Ectodermal cell (in vitro differentiated cells): ENCODE data around the gene MAML2.

ENCODE experiments used
- H3K27ac ChIP-seq: 2 replicates; pipeline ENCODE4 v1.7.0; 2013; ENCODE audit warnings: mild to moderate bottlenecking, low read depth, low read length; ENCODE audit not compliant: insufficient read depth, poor library complexity, severe bottlenecking
- H3K27me3 ChIP-seq: 2 replicates; pipeline ENCODE4 v1.7.0; 2013; ENCODE audit warnings: mild to moderate bottlenecking, low read length; ENCODE audit not compliant: insufficient read depth, control insufficient read depth, poor library complexity, severe bottlenecking
- H3K36me3 ChIP-seq: one replicate; pipeline ENCODE4 v1.7.0; 2013; ENCODE audit warnings: low read length; ENCODE audit not compliant: control insufficient read depth, insufficient read depth
- H3K4me1 ChIP-seq: one replicate; pipeline ENCODE4 v1.7.0; 2013; ENCODE audit warnings: low read length; ENCODE audit not compliant: control insufficient read depth, insufficient read depth
- H3K4me3 ChIP-seq: 2 replicates; pipeline ENCODE4 v1.7.0; 2013; ENCODE audit warnings: low read depth, low read length, control low read depth; ENCODE audit not compliant: insufficient read depth
- H3K9me3 ChIP-seq: 2 replicates; pipeline ENCODE4 v1.7.0; 2013; ENCODE audit warnings: mild to moderate bottlenecking, low read length, moderate library complexity; ENCODE audit not compliant: control insufficient read depth
- WGBS, 2 experiments: methylation state at CpG; one replicate each; pipeline ENCODE4 v1.1.7; 2013; ENCODE audit warnings: missing lambda C conversion rate in 2 of 2; 5-methylcytosine and 5-hydroxymethylcytosine counted together

The MAML2 gene

GRCh38 chr11:96044311-96044710 is 298.7 kb downstream of the MAML2 start:
- Histone ChIP-seq H3K27me3 (no peaks in the 10 kb centered on the region), H3K9me3 (no peaks in the 10 kb centered on the region), H3K4me1 (peaks cover 6% of the 10 kb centered on the region), H3K27ac (no peak overlapping the region), H3K36me3 (no peaks in the 10 kb centered on the region), H3K4me3 (no peak overlapping the region)

- Histone ChIP-seq H3K36me3 (no peaks in the 10 kb centered on the region), H3K27ac (no peak overlapping the region), H3K9me3 (no peaks in the 10 kb centered on the region), H3K4me1 (peaks cover 6% of the 10 kb centered on the region), H3K27me3 (no peaks in the 10 kb centered on the region), H3K4me3 (no peak overlapping the region)
- 100% methylated on average over 1 of the region's 1 CpG; no CpG with 5 or more reads in 1 of the 2 experiments for WGBS, 2 experiments
Measured at GRCh38 chr11:96043291-96043690, 299.7 kb downstream of the MAML2 start.

- H3K36me3 ChIP-seq, result no peaks in the 10 kb centered on the region
- no peak overlapping the region for H3K4me3 ChIP-seq
- no peak overlapping the region for H3K27ac ChIP-seq
- H3K4me1 ChIP-seq, result no peaks in the 10 kb centered on the region
- H3K9me3 ChIP-seq, result no peaks in the 10 kb centered on the region
- H3K27me3 ChIP-seq, result no peaks in the 10 kb centered on the region
- 100% methylated on average over 1 to 2 of the region's 5 CpGs for WGBS, 2 experiments
Measured at GRCh38 chr11:96038046-96038445, 304.9 kb downstream of the MAML2 start.

GRCh38 chr11:96037405-96037949 is 305.5 kb downstream of the MAML2 start:
- 64 to 68% methylated on average over 4 of the region's 4 CpGs for WGBS, 2 experiments
- H3K4me3 ChIP-seq, result no peak overlapping the region
- no peaks in the 10 kb centered on the region for H3K9me3 ChIP-seq
- H3K4me1 ChIP-seq, result no peaks in the 10 kb centered on the region
- H3K27ac ChIP-seq, result no peak overlapping the region
- H3K36me3 ChIP-seq, result no peaks in the 10 kb centered on the region
- H3K27me3 ChIP-seq, result no peaks in the 10 kb centered on the region

- Histone ChIP-seq H3K9me3 (no peaks in the 10 kb centered on the region), H3K4me1 (no peaks in the 10 kb centered on the region), H3K4me3 (no peak overlapping the region), H3K27me3 (no peaks in the 10 kb centered on the region), H3K36me3 (no peaks in the 10 kb centered on the region), H3K27ac (no peak overlapping the region)
- 93 to 95% methylated on average over 6 of the region's 6 CpGs for WGBS, 2 experiments
Measured at GRCh38 chr11:96036863-96037262, 306.1 kb downstream of the MAML2 start.

- Histone ChIP-seq H3K27ac (no peak overlapping the region), H3K9me3 (no peaks in the 10 kb centered on the region), H3K36me3 (no peaks in the 10 kb centered on the region), H3K4me3 (no peak overlapping the region), H3K4me1 (no peaks in the 10 kb centered on the region), H3K27me3 (no peaks in the 10 kb centered on the region)
- WGBS, 2 experiments, result 88 to 91% methylated on average over 3 of the region's 3 CpGs
Measured at GRCh38 chr11:96035740-96036078, 307.3 kb downstream of the MAML2 start.

GRCh38 chr11:96035031-96035739 is 307.8 kb downstream of the MAML2 start:
- WGBS, 2 experiments, result 73% methylated on average over 5 of the region's 5 CpGs
- H3K9me3 ChIP-seq, result no peaks in the 10 kb centered on the region
- no peaks in the 10 kb centered on the region for H3K36me3 ChIP-seq
- no peaks in the 10 kb centered on the region for H3K27me3 ChIP-seq
- no peak overlapping the region for H3K4me3 ChIP-seq
- H3K4me1 ChIP-seq, result no peaks in the 10 kb centered on the region
- H3K27ac ChIP-seq, result no peak overlapping the region

GRCh38 chr11:96033599-96033998 is 309.4 kb downstream of the MAML2 start:
- H3K27ac ChIP-seq, result no peak overlapping the region
- no peaks in the 10 kb centered on the region for H3K36me3 ChIP-seq
- H3K4me3 ChIP-seq, result no peak overlapping the region
- 90 to 95% methylated on average over 4 of the region's 4 CpGs for WGBS, 2 experiments
- no peaks in the 10 kb centered on the region for H3K4me1 ChIP-seq
- H3K9me3 ChIP-seq, result no peaks in the 10 kb centered on the region
- no peaks in the 10 kb centered on the region for H3K27me3 ChIP-seq

- Histone ChIP-seq H3K27ac (no peak overlapping the region), H3K4me1 (no peaks in the 10 kb centered on the region), H3K27me3 (no peaks in the 10 kb centered on the region), H3K9me3 (no peaks in the 10 kb centered on the region), H3K36me3 (no peaks in the 10 kb centered on the region), H3K4me3 (no peak overlapping the region)
Measured at GRCh38 chr11:96033095-96033494, 309.9 kb downstream of the MAML2 start.

- H3K36me3 ChIP-seq, result no peaks in the 10 kb centered on the region
- H3K4me3 ChIP-seq, result no peak overlapping the region
- no peak overlapping the region for H3K27ac ChIP-seq
- no peaks in the 10 kb centered on the region for H3K4me1 ChIP-seq
- H3K27me3 ChIP-seq, result no peaks in the 10 kb centered on the region
- H3K9me3 ChIP-seq, result no peaks in the 10 kb centered on the region
Measured at GRCh38 chr11:96028746-96029145, 314.2 kb downstream of the MAML2 start.

GRCh38 chr11:96027021-96027420 is 316.0 kb downstream of the MAML2 start:
- Histone ChIP-seq H3K4me3 (no peak overlapping the region), H3K4me1 (no peaks in the 10 kb centered on the region), H3K9me3 (no peaks in the 10 kb centered on the region), H3K27me3 (no peaks in the 10 kb centered on the region), H3K27ac (no peak overlapping the region), H3K36me3 (no peaks in the 10 kb centered on the region)
